DMS79 (cell line): ENCODE results near the gene AFTPH.
A peak's percentile ranks its signal among the peaks of the same experiment; 100 is the strongest.
"Not testable (repeated sequence)": the region's sequence is repeated elsewhere in the genome, so short reads cannot be mapped to it uniquely, and the experiment has no call there.

ENCODE experiments used
- DNase-seq: peaks from one replicate; lab custom pipeline; 2025; lab: John Stamatoyannopoulos, UW

The AFTPH gene

DNA sequence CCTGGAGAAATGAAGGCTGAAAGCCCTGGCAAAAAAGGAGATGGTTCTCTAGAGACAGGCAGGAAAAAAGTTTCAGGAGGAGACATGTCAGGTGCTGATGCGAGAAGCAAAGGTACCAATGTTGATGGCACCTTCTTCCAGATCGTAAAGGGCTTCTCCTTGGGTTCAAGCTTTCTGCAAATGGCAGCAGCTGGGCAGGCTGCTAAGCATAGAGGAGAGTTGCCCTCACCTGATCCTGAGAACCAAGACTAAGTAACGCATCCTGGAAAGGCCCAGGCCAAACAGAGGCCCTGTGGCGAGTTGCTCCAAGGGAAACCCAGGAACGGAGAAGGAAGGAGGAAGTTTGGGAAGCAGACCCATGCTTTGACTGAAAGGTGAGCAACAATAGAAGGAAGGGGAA is 23.6 kb upstream of the AFTPH start:
- DNase-seq, result no peak

DNA sequence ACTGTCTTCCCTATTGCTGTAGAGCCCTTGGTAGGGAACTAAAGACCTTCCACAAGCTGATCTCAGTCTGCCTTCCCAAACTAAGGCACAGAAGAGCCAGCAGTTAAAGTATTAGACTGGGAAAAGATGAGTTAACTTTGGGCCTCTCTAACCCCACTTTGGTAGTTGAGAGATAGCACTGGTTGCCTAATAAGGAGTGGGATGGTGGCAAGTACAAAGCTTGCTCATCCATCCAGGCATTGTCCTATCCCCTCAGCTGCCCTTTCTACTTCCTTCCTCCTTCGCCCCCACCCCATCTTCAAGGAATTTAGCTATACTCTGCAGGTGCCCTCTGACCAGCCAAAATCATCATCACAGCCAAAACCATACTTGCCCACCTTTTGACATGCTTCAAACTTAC is 22.2 kb upstream of the AFTPH start:
- DNase-seq, result no peak

DNA sequence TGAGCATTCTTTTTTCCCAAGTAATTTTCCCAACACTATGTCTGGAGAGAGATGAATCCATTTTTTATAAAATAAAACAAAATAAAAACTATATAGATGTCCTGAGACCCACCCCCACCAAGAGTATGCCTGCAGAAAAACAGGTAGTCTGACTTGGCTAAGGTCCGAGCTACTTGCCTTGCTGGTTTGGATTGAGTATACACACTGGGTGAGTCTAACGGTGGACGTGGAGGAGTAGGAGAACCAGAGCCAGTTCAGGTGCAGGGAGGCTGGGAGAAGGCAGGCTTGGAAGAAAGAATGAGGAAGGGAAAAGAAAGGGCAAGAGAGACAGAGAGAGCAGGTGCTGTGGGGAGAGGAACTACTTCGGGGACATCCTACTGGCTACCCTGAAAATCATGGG is 21.3 kb upstream of the AFTPH start:
- no peak for DNase-seq

DNA sequence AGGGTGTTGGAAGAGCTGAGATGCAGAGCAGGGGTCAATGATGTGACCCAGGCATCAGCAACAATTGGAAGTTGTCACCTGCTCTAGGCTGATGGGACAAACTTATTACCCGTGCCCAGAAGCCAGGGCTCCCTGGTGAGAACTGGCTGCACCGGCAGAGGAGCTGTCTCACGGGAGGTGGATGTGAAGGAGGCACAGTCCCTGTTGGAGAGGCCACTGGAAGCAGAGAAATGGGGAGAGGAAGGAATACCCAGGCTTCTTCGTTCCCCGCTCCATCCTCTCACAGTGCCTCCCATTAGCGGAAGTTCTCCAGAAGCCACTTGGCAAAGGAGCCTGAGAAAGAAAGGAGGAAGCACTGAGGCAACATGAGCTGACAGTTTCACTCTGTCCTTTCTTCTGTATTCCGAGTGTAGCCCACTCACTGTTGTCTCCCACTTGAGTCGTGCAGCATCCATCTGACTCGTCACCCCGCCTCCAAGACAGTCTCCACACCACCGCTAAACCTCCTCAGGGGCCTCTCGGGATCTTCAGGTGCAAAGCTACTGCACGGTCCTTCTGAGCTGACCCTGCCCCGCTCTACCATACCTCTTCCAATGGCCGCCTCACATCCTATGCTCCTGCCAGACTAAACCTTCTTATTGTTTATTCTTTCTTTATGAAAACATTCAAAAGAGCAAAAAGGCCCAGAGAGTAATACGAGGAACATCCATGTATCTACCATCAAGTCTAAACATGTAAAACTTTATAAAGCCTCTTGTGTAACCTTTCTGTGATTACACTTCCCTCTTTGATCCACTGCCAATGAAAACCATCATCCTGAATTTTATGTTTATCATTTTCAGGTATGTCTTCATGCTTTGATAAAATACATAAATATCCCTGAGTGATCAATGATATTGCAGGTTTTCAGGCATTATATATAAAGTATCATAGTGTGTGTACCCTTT is 19.1 kb upstream of the AFTPH start:
- no peak for DNase-seq

DNA sequence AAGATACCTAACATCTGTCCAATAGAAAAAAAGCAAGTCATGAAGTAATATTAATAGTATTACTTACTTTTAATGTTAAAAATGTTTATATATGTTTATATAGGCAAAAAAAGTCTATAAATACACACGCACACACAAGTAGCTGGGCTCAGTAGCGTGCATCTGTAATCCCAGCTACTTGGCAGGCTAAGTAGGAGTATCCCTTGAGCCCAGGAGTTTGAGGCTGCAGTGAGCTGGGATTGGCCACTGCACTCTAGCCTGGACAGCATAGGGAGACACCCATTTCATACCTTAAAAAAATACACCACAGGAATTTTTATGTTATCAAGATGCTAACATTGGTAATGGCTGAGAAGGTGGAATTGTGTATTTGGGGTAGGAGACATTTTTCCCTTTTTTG is 17.4 kb upstream of the AFTPH start:
- no peak for DNase-seq

DNA sequence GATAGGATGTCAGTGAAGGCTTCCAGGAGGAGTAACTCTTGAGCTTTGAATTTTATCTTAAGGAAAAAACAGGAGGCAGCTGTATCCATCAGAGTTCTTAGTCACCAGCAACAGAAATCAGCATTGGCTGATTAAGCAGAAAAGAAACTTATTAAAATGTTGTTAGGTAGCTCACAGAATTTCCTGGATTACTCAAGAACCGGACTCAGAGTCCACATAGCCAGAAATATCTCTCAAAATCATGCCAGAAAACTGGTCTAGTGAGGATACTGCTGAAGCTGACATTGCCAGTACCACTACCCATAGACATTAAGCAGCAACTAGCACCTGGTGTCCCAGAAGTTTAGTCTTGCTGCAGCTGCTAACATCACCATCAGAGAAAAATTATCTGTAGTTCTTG is 10.1 kb upstream of the AFTPH start:
- no peak for DNase-seq

DNA sequence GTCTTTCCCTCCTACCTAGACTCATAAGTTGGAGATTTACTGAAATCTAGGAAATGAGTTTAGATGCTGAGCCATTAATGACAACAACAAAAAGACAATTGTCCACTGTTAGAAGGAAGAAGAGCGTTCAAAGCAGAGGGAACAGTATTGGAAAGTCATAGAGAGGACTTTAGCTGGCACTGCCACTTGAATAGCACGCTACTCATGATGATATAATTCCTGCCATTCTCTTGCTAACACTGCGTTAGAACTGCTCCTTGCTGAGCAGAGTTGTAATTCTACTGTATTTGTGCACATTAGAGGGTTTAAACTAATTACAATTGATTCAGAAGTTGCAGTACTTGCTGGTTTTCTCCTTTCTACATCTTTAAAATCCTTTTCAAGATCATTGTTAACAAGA is 9.0 kb upstream of the AFTPH start:
- no peak for DNase-seq

DNA sequence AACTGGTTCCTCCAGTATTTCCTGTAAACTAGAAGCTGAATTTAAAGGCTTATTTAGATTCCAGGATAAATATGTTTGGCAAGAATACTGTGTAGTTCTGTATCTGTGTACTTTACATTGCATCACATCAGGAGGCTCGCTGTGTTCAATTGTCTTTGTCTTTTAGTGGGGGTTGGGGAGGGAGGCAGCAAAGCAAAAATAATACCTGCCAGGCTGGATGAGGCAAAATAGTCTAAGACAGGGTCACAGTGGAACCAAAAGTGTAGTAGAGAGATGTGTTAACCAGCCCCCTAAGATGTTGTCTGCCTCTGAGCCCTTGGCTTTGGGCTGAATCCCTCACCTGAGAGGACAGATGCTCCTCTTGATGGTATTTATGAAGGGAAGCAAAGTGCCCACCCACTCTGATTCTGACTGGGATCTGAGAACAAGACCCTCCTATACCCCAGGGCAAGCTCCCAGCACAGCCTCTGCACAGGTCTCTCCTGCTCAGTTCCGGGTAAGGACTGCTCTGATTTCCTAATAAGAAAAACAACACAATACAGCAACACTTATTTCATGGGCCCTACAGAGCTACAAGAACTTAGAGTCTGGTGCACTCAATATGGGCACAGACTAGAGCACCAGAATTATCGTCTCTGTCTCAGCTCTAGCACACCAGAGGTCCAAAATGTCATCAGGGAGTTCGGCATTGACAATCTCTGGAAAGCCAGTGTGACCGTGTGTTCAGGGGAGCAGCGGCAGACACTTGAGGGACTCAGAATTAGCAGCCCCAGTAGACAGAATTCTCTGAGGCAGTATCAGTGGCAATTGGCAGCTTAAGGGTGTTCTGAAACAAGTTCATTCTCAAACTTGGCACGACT is 7.2 kb upstream of the AFTPH start:
- DNase-seq, result no peak

DNA sequence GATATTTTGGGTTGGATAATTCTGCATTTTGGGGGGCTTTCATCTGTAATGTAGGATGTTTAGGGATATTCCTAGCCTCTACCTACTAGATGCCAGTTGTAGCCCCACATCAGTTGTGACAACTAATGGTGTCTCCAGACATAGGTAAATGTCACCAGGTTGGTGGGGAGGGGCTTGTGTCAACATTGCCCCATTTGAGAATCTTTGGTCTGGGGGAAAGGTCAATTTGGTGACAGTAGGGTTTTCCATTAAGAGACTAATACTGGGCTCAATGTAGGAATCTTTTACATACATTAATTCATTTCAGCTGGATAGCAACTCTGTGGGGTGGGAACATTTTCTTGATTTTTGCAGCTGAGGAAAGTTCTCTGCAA is 6.6 kb upstream of the AFTPH start:
- DNase-seq, result no peak

DNA sequence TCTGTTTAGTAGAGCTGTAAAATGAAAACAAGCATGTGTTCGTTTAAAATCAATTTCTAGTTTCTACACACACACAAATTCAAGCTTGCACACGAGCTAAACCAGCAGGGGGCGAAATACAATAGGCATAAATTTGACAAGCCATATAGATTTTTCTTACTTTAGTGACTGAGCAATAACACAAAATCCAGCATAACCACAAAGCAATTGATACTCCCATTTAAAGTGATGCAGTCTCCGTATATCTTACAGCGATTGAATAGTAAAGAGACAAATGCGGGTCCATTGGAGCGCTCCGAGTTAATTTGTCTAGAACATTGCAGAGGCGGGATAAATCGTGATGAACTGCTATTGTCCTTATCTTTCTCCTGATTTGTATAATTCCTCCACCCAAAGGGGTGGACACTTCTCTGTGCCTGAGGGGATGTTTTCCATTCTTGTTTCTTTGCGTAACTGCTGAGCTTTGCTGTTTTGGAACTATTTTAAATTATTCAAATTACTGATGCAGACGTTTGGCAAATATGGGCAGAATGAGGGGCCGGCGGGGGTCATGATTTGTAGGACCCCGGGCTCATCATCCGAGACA is 1.2 kb upstream of the AFTPH start:
- DNase-seq, result peak; percentile 65

DNA sequence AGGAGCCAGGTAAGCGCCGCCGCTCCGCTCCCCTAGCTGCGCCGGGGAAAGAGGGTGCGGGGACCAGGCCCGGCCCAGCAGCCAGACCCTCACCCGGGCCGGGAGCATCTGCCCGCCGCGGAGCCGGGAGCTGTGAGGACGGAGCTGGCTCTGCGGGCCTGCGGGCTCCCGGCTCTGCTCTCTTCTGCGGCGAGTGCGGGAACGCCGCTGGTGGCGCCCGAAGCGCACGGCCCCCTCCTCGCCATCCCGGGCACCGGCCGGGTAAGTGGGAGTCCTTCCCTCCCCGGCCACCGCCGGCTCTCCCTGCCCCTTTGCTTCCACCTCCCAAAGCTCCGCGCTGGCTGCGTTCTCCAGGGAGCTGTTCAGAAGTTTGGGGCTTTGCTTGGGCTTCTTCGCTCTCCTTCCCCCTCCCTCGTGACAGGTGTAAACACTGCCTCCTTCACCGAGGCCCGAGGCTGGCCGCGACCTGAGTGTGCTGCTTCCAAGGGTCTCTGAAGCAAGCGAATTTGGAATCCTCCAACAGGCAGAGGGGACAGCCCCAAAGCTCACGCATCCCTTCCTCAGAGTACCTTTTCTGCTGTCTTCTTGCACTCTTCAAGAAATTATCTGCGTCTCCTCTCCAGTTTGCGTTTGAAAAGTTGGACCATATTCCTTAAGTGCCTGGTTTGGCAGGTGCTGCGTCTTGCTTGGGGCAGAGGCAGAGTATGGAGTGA is 632 bp downstream of the AFTPH start:
- DNase-seq, result no peak

DNA sequence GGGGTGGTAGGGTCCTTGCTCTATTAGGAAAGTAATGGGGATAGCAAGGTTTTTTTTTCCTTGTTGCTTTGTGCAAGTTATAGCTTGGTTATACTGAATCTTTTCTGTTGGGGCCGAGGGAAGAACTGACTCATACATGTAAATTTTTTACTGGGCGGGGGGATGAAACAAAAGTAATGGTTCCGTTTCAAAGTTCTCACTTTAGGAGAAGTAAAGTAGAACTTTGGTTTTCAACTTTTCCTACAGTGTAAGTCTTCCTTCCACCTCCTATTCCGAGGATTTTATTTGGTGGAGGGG is 1.1 kb downstream of the AFTPH start:
- no peak for DNase-seq

DNA sequence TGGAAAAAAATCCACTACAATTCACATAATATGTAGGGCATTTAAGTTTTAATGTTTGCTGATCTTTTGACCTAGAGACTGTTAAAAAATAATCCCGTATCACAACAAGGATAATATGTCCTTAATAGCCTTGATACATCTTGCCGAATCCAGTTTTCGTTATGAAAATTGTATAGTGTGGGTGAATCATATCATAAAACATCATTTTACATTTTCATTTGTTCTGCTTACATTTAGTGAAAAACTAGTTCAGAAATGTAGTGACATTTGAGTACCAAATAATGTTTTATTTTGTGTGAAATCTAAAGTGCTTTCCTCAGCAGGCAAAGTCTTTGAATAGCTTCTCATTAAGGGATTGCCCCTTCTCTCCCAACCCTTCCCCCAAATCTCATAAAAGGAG is 1.9 kb downstream of the AFTPH start:
- no peak for DNase-seq

DNA sequence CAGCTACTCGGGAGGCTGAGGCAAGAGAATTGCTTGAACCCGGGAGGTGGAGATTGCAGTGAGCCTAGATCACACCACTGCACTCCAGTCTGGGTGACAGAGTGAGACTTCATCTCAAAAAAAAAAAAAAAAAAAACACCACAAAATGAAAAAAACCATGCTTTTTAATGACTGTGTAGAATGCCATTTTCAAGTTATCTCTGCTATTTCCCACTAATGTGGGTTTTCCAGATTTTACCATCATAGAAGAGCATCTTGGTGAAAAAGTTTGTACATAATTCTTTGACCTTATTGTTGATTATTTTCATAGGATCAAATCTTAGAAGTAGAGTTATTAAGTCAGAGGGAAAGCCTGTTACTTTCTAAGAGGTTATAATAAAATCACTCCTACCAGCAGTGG is 6.8 kb downstream of the AFTPH start:
- not testable (repeated sequence) for DNase-seq

DNA sequence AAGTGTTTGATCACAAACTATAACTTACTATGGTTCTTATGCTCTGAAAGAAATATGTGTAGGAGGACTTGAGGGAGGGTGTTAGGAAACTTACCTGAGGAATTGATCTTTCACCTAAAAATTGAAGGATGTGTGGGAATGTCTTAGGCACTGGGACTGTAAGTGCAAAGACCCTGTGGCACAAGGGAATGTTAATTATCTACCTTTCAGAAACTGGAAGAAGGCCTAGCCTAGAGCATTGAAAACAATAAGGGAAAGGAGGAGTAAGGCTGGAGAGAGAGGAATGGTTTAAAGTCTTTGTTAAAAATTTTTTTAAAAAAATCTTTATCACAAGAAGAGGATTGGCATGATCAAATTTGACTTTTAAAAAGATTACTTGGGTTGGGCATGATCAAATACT is 7.9 kb downstream of the AFTPH start:
- DNase-seq, result no peak

DNA sequence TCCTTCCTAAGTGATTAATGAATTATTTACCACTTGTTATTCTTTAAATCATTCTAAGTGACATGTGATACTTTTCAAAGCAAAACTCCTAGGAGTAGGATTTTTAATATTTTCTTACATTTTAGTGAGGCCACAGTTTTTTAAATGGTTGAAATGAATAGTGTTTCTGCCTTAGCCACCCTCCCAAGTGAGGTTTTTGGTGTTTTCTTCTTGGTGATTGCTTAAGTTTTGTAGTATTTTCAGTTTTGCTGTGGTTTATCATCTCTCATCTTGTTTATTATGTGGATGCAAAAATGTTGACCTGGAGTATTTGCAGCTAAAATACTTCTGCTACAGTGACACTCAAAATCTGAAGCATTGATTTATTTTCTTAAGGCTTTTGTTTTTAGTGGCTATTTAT is 9.8 kb downstream of the AFTPH start:
- no peak for DNase-seq

DNA sequence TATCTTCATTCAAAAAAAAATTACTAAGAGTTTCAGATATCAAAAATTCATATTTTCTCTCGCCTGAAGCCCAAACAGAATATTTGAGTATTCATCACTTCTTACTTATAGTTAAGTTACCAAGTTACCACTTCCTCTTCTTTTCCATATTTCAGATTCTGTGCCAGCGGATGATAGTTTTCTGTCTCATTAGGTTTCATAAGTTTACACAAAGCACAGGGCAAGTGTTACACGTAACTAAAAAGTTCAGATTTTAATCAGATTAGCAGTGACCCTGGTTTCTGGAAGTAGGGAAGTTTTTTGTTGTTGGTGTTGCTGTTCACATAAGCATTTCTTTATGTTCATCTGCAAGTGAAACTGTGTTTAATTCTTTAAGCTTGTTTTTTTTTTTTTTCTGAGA is 10.2 kb downstream of the AFTPH start:
- no peak for DNase-seq

DNA sequence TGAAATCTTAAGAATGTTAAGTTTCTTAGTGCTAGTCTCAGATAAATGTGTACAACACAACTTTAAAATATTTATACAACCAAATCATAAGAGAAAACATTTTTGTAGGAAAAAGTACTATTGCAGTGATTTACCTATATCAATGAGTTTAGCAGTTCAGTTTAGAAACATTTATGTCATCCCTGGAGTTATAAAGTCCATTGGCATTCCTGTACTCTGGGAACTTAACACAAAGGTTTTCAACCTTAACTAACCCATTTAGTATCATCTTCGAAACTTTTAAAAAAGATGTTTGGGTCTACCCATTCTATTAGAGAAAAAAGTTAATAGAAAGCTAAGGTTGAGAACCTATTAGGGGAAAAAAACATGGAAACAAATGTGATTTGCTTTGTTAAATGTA is 10.9 kb downstream of the AFTPH start:
- DNase-seq, result no peak

DNA sequence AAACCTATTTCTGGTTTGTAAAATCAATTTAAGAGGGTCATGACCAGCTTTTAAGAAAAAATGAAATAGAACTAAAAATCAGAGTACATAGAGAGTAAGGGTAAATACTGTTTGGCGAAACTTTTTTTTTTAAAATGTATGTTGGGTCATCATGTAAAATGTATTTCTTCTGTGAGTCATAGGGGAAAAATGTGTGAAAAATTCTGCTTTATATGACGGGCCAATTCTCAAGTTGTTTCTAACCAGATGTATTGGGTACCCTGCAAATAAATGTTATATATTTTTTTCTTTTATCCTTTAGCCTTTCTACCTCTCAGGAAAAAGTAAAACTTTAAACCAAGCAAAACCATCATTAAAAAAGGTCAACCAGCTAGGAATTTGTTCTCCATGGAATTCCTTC is 13.9 kb downstream of the AFTPH start:
- no peak for DNase-seq

DNA sequence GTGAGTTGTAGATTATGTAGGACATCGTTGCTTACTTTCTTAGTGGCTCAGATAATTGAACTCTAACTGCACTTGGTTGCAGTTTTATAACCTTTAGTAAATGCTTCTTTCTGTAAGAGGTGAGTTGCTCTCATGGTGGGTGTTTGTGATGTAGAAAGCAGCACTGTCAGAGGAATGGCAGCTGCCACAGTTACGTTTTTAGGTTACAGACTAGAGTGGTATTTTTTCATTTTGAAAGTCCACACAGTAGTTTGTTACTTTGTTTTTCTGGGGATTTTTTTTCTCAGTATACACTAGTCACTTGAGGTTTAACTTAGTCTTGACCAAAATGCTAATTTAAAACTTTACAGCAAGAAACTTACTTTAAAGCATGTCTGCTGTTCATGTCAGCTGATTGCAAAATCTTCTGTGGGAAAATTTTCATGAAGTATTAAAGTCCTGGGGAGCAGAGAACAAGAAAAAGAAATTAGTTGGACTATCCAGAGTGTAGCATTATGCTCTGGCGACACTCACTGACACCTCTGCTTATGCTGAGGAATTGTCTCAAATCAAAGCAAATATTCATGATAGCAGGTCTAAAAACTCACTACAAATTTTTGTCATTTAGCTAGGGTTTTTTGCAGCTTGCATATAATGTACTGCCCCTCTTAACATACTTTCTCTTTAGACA is 14.8 kb downstream of the AFTPH start:
- no peak for DNase-seq

DNA sequence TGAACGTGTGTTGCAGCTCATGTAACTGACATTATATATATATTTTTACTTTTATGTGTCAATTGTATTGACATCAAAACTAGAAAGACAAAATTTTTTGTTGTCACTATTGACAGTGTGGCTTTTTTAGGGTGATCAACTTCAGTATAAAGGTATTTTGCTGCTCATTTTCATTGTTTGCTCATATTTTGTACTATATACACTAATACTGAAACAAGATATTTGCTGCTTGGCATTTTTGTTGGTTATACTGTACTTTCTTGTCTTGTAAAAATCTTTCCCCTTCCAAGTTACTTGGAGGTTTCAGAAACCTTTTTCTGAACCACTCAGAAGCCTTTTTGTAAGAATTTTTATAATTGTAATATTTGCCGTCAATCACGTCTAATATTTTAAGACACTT is 16.5 kb downstream of the AFTPH start:
- DNase-seq, result no peak

DNA sequence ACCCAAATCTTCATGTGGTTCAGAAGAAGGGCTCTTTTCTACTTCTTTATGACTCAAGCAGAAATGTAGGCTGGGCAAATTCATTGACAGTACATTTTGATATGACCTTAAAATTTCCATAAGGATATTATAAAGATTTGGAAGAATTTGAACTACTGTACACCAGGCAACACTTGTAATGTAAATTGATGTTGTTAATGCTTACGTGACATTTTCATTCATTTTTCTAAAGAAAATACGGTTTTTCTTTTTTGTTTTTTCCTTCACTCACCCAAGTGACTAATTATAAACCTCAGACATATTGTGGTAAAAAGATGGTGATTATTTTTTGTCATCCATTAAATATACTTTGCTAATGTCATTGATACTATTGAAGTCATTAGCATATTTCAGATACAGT is 17.4 kb downstream of the AFTPH start:
- no peak for DNase-seq
